GM12865 (cell line): ENCODE results near the gene CCDC71L.

Experiments
- DNase-seq: peaks from one replicate; pipeline ENCODE4 v3.0.0; 2010; ENCODE audit warnings: low read depth
- H3K4me3 ChIP-seq: 2 replicates; pipeline ENCODE4 v1.5.1; 2011; ENCODE audit warnings: mild to moderate bottlenecking, low read depth, low read length, control low read depth
- TF ChIP-seq, protein P1 (sequence below): IDR thresholded peaks from 2 replicates; pipeline ENCODE4 v1.5.1; 2011; ENCODE audit warnings: low read length, control low read depth, low read depth, inconsistent platforms; ENCODE audit not compliant: insufficient read depth; ENCODE audit errors: missing control alignments

CCDC71L gene

DNA sequence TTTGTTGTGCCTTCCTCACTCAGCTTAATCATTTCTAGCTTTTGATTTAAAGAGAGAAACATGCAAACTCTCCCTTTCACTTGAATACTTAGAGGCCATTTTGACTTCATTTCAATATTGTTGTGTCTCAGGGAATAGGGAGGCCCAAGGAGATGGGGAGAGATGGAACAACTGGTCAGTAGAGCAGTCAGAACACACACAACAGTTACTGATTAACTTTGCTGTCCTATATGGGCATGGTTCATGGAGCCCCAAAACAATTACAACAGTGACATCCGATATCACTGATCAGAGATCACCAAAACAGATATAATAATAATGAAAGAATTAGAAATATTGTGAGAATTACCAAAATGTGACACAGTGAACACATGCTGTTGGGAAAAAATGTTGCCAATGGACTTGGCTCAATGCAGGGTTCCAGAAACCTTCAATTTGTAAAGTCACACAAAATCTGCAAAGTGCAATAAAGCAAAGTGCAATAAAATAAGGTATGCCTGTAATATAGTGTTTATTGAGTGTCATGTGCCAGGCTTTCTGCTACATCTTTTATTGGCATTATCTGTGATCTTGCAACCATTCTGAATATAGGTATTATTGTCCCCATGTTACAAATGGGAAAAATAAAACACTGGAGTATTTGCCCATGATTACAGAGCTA is 38.2 kb downstream of the CCDC71L start:
- no peak overlapping the region for H3K4me3 ChIP-seq
- DNase-seq: no peak
- TF ChIP-seq, protein P1, sequence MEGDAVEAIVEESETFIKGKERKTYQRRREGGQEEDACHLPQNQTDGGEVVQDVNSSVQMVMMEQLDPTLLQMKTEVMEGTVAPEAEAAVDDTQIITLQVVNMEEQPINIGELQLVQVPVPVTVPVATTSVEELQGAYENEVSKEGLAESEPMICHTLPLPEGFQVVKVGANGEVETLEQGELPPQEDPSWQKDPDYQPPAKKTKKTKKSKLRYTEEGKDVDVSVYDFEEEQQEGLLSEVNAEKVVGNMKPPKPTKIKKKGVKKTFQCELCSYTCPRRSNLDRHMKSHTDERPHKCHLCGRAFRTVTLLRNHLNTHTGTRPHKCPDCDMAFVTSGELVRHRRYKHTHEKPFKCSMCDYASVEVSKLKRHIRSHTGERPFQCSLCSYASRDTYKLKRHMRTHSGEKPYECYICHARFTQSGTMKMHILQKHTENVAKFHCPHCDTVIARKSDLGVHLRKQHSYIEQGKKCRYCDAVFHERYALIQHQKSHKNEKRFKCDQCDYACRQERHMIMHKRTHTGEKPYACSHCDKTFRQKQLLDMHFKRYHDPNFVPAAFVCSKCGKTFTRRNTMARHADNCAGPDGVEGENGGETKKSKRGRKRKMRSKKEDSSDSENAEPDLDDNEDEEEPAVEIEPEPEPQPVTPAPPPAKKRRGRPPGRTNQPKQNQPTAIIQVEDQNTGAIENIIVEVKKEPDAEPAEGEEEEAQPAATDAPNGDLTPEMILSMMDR: no peak

DNA sequence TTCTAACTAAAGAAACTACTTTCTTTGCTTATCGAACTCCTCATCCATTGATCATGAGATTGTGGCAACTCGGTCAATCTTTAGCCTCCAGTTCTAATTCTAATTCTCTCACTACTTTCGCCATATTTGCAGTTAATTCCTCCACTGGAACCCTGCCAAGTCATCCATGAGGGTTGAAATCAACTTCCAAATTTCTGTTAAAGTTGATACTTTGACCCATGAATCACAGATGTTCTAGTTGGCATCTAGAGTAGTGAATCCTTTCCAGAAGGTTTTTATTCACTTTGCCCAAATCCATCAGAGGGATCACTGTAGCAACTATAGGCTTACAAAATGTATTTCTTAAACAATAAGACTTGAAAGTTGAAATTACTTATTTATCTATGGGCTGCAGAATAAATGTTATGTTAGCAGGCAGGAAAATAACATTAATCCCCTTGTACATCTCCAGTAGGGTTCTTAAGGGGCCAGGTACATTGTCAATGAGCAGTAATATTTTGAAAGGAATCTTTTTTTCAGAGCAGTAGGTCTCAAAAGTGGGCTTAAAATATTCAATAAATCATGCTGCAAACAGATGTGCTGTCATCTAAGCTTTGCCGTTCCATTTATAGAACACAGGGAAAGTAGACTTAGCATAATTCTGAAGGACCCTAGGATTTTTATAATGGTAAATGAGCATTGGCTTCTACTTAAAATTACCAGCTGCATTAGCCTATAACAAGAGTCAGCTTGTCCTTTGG is 39.4 kb downstream of the CCDC71L start:
- no peak for DNase-seq
- TF ChIP-seq, protein P1: no peak
- no peak overlapping the region for H3K4me3 ChIP-seq

DNA sequence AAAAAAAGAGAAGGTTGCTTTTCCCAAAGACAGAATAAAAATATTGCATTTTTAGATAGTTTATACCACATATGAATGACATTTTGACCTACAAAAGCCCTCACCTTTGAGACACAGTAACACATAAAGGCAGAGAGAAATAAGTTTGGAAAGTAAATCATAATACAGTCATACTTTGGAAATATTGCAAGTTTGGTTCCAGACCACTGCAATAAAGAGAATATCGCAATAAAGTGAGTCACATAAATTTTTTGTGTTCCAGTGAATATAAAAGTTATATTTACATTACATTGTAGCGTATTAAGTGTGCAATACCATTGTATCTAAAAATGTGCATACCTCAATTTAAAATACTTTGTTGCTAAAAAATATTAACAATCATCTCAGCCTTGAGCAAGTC is 40.3 kb downstream of the CCDC71L start:
- no peak overlapping the region for H3K4me3 ChIP-seq
- no peak for DNase-seq
- TF ChIP-seq, protein P1: no peak

DNA sequence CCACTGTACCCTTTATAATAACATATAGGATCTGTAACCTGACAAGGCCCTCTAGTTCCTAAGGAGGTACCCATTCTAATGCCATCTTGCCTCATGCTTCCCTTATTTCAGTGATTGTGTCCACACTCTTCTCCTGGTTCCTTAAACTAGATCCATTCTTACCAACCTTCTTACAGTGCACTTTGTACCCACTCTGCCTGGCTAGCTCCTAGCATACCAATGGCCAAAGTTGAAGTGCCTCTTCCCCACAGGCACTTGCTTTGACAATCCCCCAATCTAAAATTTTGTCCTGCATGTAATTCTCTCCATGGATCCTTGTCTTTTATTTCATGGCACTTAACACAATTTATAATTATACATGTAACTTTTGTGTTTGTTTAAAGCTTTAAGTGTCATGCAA is 40.9 kb downstream of the CCDC71L start:
- DNase-seq: no peak
- no peak overlapping the region for H3K4me3 ChIP-seq
- TF ChIP-seq, protein P1: no peak

DNA sequence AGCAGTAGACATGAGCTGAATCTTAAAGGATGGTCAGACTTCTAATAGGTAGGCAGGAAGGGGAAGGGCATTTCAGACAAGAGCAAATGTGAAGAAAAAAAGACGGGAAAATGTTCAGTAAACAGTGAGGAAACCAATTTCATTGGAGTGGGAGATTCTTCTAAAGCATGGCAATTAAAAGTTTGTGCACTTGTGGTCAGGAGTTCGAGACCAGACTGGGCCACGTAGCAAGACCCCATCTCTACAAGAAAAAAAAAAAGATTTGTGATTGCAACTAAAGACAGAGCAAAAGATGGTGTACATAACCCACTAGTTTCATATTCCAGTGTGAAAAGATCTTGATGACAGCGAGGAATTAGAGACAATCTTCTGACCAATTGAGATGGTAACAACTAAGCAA is 41.7 kb downstream of the CCDC71L start:
- TF ChIP-seq, protein P1: no peak
- no peak for DNase-seq
- no peak overlapping the region for H3K4me3 ChIP-seq

DNA sequence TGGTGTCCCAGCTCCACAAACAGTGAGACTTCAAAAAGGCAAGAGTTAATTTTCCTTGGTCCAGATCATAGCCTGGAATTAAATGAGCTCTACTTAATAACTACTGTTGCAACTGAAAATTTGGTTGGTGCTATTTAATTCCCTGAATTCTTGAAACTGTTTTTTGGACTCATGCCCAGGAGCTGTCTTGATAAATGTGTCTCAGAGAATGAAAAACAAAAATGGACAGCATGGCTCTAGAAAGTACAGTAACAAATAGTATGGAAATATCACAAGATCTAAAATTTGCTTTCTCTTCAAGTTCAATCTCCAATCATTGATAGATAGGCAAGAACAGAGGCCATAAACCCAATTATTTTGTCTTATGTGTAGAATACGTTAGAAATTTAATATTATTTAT is 42.5 kb downstream of the CCDC71L start:
- no peak overlapping the region for H3K4me3 ChIP-seq
- DNase-seq: no peak
- TF ChIP-seq, protein P1: no peak

DNA sequence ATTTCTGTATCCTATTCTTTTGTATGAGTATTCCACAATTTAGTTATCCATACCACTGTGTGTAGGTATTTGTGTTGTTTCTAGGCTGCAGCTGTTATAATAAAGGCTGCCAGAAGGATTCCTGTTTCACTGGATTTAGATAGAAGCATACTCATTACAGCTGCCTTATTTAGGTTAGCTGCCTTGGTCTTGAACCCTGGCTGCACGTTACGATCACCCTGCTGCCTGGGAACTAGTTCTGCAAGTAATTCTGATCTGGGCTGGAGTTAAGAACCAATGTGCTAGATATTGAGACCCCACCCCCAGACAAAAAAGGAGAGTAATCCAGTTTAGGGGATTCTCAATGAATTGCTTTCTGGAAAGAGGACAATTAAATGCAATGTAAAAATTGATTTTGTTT is 43.1 kb downstream of the CCDC71L start:
- TF ChIP-seq, protein P1: no peak
- no peak for DNase-seq
- H3K4me3 ChIP-seq: no peak overlapping the region
